Ovary (tissue), 9 donors: ENCODE results near the gene ENPP5. TPM values are rescaled to one million over a fixed set of nuclear protein-coding genes. Genes with fewer than 3 reads are reported as not detected.
"Not testable (repeated sequence)": the region's sequence is repeated elsewhere in the genome, so short reads cannot be mapped to it uniquely, and the experiment has no call there.

Source experiments
- DNase-seq, 5 donors: peaks; one replicate each; pipeline ENCODE4 v3.0.0-alpha.2; 2019 to 2020
- H3K27ac ChIP-seq, 2 donors: fragments of 200-600 bp; one replicate each; pipeline versions ENCODE4 v1.5.1 to v1.8.0; 2019 to 2022
- H3K27me3 ChIP-seq: fragments of 200-600 bp; one replicate; pipeline ENCODE4 v1.8.0; 2022
- H3K36me3 ChIP-seq: fragments of 200-600 bp; sonication (generic); one replicate; pipeline ENCODE4 v1.5.1; 2019
- H3K4me1 ChIP-seq: one replicate; pipeline ENCODE4 v1.8.1; 2013; ENCODE audit warnings: mild to moderate bottlenecking, moderate library complexity; ENCODE audit not compliant: insufficient read depth
- H3K4me3 ChIP-seq: fragments of 200-600 bp; sonication (generic); one replicate; pipeline ENCODE4 v1.5.1; 2017
- H3K9me3 ChIP-seq, 2 donors: fragments of 200-600 bp in 1 of 2; sonication (generic) in 1 of 2; one replicate each; pipeline versions ENCODE4 v1.5.1 to v1.8.1; 2013 to 2019; ENCODE audit warnings: mild to moderate bottlenecking in 1 of 2, moderate library complexity in 1 of 2
- CTCF ChIP-seq, 3 donors: fragments of 450-650 bp in 2 of 3; fragments of 200-600 bp in 1 of 3; IDR thresholded peaks; one replicate each; pipeline versions ENCODE4 v1.5.1 to v1.8.0; 2016 to 2022; ENCODE audit warnings: antibody characterized with exemption in 3 of 3, mild to moderate bottlenecking in 1 of 3
- EP300 ChIP-seq: sonication (generic); formaldehyde crosslinking; IDR thresholded peaks from one replicate; pipeline ENCODE4 v1.6.1; 2017; ENCODE audit warnings: antibody characterized with exemption
- POLR2A ChIP-seq: fragments of 450-650 bp; IDR thresholded peaks from one replicate; pipeline ENCODE4 v1.6.1; 2017; ENCODE audit warnings: antibody characterized with exemption, mild to moderate bottlenecking, moderate library complexity
- WGBS, 3 donors: extraction: QIAGEN DNeasy Blood & Tissue Kit in 1 of 3; methylation state at CpG; one replicate each; pipeline versions ENCODE4 v1.1.5 to v1.1.7; 2013 to 2017; 5-methylcytosine and 5-hydroxymethylcytosine counted together
- intact Hi-C, 4 donors: fragments of 100-400 bp; cut with DNase I; formaldehyde crosslinking; loops; one replicate each; pipeline versions ENCODE4 v1.11.0 to v1.15.1; 2022 to 2023
- polyA plus RNA-seq, 2 donors: library from polyadenylated mRNA; stranded (reverse); fragments of 200-250 nt in 1 of 2; fragments of 350-450 nt in 1 of 2; fragmentation: Illumina TruSeq in 1 of 2; extraction: RNeasy Lipid Tissue Mini Kit (QIAGEN cat#74804) in 1 of 2; gene quantifications; one replicate each; pipeline ENCODE4 v1.2.3, GENCODE V29; 2013 to 2014
- total RNA-seq, 7 donors: library from RNA; depleted of rRNA in 2 of 7; stranded (reverse); fragments of >200 nt in 2 of 7; fragmentation: NEBNext Ultra II Directional in 3 of 7; extraction: Animal tissue kit (Norgen Biotek cat#: 25700) in 3 of 7; gene quantifications; one replicate each; pipeline versions ENCODE4 v1.1.0 to v1.2.4, GENCODE V29; 2016 to 2023
- donor health status: DM: no; HTN: no; CAD: no; lungs with moderate emphysema.
- donor health status: DM: no; HTN: no; CAD: no.
- donor health status: Bipolar disorder and iron deficiency.
- donor health status: DM: yes; HTN: yes; CAD: no.
- donor health status: DM: no; HTN: no; CAD: no.
- donor health status: DM: yes; HTN: yes; CAD: no.

The ENPP5 gene
- total and polyA plus RNA-seq, 9 donors, result 4.5 to 12.2 (median 8.2) TPM

- Histone ChIP-seq H3K9me3 (no peaks in the 10 kb centered on the region), H3K4me1 (peaks cover 4% of the 10 kb centered on the region), H3K36me3 (no peaks in the 10 kb centered on the region), H3K27me3 (no peaks in the 10 kb centered on the region), H3K27ac (no peak overlapping the region), H3K4me3 (no peak overlapping the region)
- DNase-seq, result no peak
- TF ChIP-seq POLR2A, result no peak
- TF ChIP-seq EP300, result no peak
- no peak for TF ChIP-seq CTCF (IDR thresholded peaks at IDR 0.05)
- 79 to 95% (median 93%) methylated on average over 2 of the region's 2 CpGs for WGBS, 3 donors
- intact Hi-C loops, result no loop called here
Measured at GRCh38 chr6:46134216-46134615, 36.6 kb downstream of the ENPP5 start.

- H3K4me1 ChIP-seq, H3K27me3 ChIP-seq, DNase-seq, H3K27ac ChIP-seq, H3K36me3 ChIP-seq, H3K4me3 ChIP-seq, intact Hi-C loops, H3K9me3 ChIP-seq: not testable (repeated sequence)
- WGBS, 3 donors, result 93 to 100% (median 100%) methylated on average over 1 of the region's 1 CpG
Measured at GRCh38 chr6:46131291-46131690, 39.5 kb downstream of the ENPP5 start.

- TF ChIP-seq POLR2A, result no peak
- no peak for TF ChIP-seq CTCF (IDR thresholded peaks at IDR 0.05)
- TF ChIP-seq EP300, result no peak
- H3K9me3 ChIP-seq, result no peaks in the 10 kb centered on the region
- WGBS, 3 donors, result 77 to 80% (median 78%) methylated on average over 4 of the region's 4 CpGs
- intact Hi-C loops, result no loop called here
- no peaks in the 10 kb centered on the region for H3K27me3 ChIP-seq
- H3K27ac ChIP-seq, result peak overlapping the region in 1 of 2 donors; percentile 19
- H3K4me3 ChIP-seq, result peak overlapping the region; percentile 63
- DNase-seq, result no peak
- H3K4me1 ChIP-seq, result peaks cover 4% of the 10 kb centered on the region
- no peaks in the 10 kb centered on the region for H3K36me3 ChIP-seq
Measured at GRCh38 chr6:46130666-46131065, 40.1 kb downstream of the ENPP5 start.

- Histone ChIP-seq H3K27ac (peak within 1 kb of the TSS in 1 of 2 donors; percentile 19), H3K27me3 (no peaks in the 10 kb centered on the region), H3K4me3 (peak within 1 kb of the TSS; percentile 63), H3K4me1 (peaks cover 4% of the 10 kb centered on the region), H3K36me3 (no peaks in the 10 kb centered on the region), H3K9me3 (no peaks in the 10 kb centered on the region)
- WGBS, 3 donors, result 1 to 2% (median 2%) methylated on average over 53 to 61 of the region's 61 CpGs
- intact Hi-C loops, result no loop called here
- no peak for TF ChIP-seq EP300
- TF ChIP-seq CTCF (IDR thresholded peaks at IDR 0.05), result no peak
- peak; percentile 42 for TF ChIP-seq POLR2A
- peak; percentile 76 to 82 (median 78) for DNase-seq
Measured at GRCh38 chr6:46129629-46130511, 40.9 kb downstream of the ENPP5 start, which contains the start of gene ENPP4. Gene ENPP4, plus strand, starts transcription at chr6:46129989. Its CDS starts 9,595 bp downstream, at chr6:46139584.

GRCh38 chr6:46129291-46129628 is 41.5 kb downstream of the ENPP5 start:
- no peak for TF ChIP-seq CTCF (IDR thresholded peaks at IDR 0.05)
- no peak for TF ChIP-seq EP300
- no peak for TF ChIP-seq POLR2A
- 8 to 13% (median 12%) methylated on average over 10 of the region's 10 CpGs for WGBS, 3 donors
- no peak for DNase-seq
- no peaks in the 10 kb centered on the region for H3K27me3 ChIP-seq
- H3K4me3 ChIP-seq, result peak overlapping the region; percentile 63
- no peaks in the 10 kb centered on the region for H3K36me3 ChIP-seq
- intact Hi-C loops, result no loop called here
- H3K27ac ChIP-seq, result no peak overlapping the region
- H3K9me3 ChIP-seq, result no peaks in the 10 kb centered on the region
- peaks cover 4% of the 10 kb centered on the region for H3K4me1 ChIP-seq
